ENCODE data around the gene RCAN3.
"Not testable (repeated sequence)": the region's sequence is repeated elsewhere in the genome, so short reads cannot be mapped to it uniquely, and the experiment has no call there.

RCAN3 gene

GRCh38 chr1:24502709-24503058 is at the start of gene RCAN3:
RCAN3 (plus strand) TSS chr1:24502836; CDS start chr1:24514373, 11,537 bp downstream.
- no peak for DNase-seq (ENCODE audit: low read depth)

GRCh38 chr1:24452922-24453485 is 49.6 kb upstream of the RCAN3 start:
- DNase-seq (ENCODE audit: low read depth): no peak

GRCh38 chr1:24454673-24455072 is 48.0 kb upstream of the RCAN3 start:
- DNase-seq (ENCODE audit: low read depth): no peak

GRCh38 chr1:24455272-24455671 is 47.4 kb upstream of the RCAN3 start:
- no peak for DNase-seq (ENCODE audit: low read depth)

GRCh38 chr1:24457866-24458265 is 44.8 kb upstream of the RCAN3 start:
- DNase-seq (ENCODE audit: low read depth): no peak

GRCh38 chr1:24459551-24460266 is 42.9 kb upstream of the RCAN3 start:
- no peak for DNase-seq (ENCODE audit: low read depth)

GRCh38 chr1:24462128-24462527 is 40.5 kb upstream of the RCAN3 start:
- DNase-seq (ENCODE audit: low read depth): not testable (repeated sequence)

GRCh38 chr1:24463776-24464735 is 38.6 kb upstream of the RCAN3 start:
- no peak for DNase-seq (ENCODE audit: low read depth)

GRCh38 chr1:24465099-24465498 is 37.5 kb upstream of the RCAN3 start:
- DNase-seq (ENCODE audit: low read depth): no peak

DNA sequence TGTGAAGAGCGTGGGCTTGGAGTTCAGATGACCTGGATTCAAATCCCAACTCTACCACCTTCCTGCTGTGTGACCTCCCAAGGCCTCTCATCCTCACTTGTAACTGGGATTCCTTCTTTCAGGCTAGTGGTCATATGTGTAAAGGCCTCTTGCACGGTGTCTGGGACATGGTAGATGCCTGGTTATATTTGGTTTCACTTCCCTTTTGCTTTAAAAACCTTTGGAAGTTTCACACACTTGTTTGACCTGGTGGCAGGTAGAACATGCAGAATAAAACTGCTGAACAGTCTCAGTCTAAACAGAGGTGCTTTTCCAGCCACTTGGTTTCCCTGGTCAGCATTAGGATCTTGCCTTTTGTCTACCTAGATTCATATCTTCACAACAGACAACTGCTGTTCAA is 37.0 kb upstream of the RCAN3 start:
- DNase-seq (ENCODE audit: low read depth): no peak

DNA sequence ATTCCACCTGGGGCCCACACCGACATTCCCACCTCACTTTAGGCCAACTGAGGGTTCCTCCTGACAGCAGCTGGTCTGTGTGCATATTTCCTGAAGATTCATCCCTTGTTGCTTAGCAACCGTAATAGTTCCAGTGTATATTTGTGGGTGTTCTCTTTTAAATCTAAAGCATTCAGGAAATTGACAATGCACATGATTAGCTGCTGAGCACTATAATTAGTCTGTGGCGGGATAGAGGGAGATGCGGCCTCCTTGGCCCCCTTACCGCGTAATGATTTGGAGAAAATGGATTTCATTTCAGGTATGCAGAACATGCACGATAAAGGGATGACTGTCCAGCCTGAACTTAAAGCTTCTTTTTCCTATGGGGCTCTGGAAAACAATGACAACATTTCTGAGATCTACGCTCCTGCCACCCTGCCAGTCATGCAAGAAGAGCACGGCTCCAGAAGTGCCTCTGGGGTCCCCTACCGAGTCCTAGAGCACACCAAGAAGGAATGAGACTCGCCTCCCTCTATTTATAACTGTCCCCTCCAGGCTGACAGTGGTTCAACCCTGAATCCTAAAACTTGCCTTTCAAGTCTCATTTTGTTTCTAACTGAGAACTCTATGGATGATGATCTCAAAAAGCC is 33.8 kb upstream of the RCAN3 start:
- no peak for DNase-seq (ENCODE audit: low read depth)

- no peak for DNase-seq (ENCODE audit: low read depth)
Observed at GRCh38 chr1:24470592-24470991, 32.0 kb upstream of the RCAN3 start.

GRCh38 chr1:24472527-24473251 is 29.9 kb upstream of the RCAN3 start:
- no peak for DNase-seq (ENCODE audit: low read depth)

DNA sequence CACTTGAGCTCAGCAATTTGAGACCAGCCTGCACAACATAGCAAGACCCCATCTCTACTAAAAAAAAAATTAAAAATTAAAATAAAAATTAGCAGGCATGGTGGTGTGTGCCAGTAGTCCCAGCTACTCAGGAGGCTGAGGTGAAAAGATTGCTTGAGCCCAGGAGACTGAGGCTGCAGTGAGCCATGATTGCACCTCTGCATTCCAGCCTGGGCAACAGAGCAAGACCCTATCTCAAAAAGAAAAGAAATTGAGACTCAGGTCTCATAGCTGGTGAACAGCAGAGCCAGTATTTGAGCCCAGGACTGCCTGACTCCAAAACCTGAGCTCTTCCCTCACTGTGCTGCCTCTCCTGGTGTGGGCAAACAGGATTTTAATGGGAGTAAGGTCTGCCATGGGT is 28.4 kb upstream of the RCAN3 start:
- DNase-seq (ENCODE audit: low read depth): no peak

DNA sequence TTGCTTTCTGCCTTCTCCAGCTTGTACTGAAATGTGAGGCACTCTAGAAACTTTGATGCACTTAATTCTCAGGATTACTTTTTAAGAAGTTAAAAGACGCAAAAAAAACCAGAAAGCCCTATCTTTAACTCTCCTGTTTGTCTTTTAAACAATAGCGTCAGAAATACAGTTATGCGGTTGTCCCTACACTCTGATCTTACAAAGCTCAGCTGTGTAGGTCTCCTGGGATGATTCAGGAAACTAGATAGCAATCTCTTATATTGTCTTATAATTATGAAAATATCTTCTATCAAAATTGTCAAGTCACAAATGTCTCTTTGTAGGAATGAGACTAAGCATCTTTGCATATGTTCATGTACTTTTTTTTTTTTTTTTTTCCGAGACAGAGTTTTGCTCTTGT is 26.9 kb upstream of the RCAN3 start:
- no peak for DNase-seq (ENCODE audit: low read depth)

DNA sequence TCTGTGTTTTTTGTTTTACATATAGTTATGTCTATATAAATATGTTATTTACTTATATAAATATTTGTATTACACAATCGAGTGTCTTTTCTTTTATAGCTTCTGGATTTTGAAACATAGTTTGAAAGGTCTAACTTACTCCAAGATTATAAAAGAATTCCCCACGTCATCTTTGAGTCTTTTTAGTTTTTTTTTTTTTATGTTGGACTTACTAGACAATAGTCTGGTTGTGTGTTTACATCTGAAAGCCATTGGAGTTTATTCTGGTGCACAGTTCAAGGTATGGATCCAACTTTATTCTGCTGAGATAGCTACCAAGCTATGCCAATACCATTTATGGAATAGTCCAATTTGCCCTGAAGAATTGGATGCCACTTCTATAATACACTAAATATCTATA is 26.1 kb upstream of the RCAN3 start:
- no peak for DNase-seq (ENCODE audit: low read depth)

DNA sequence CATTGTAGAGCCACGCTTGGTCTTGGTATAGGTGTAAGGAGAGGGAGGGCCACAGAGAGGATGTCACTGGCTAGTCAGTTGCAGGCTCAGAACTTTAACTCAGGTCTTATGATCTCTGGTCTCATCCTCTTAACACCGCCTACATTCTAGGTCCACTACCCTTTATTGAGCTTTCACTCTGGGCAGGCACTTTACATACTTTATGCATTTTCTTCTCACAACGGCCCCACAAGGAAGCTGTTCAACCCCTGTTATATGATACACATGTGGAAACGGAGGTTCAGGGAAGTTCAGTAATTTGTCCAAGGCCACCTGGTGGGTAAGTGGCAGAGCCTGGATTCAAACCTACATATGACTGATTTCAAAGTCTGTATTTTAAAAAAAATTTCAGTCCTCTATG is 25.3 kb upstream of the RCAN3 start:
- no peak for DNase-seq (ENCODE audit: low read depth)

GRCh38 chr1:24481101-24481500 is 21.5 kb upstream of the RCAN3 start:
- no peak for DNase-seq (ENCODE audit: low read depth)

GRCh38 chr1:24481843-24482610 is 20.6 kb upstream of the RCAN3 start:
- DNase-seq (ENCODE audit: low read depth): no peak

DNA sequence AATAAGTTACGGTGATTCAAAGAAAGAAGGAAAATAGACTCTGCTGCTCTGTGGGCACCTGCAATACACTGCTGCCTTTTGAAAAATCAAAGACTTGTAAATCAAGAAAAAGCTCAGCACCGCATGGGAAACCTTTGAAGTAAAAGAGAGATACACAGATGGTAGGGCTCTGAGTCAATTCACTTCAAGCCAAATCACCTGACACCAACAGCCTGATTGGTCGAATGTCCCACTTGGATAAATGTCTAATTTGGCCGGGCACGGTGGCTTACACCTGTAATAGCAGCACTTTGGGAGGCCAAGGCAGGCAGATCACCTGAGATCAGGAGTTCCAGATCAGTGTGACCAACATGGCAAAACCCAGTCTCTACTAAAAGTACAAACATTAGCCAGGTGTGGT is 19.2 kb upstream of the RCAN3 start:
- DNase-seq (ENCODE audit: low read depth): no peak

DNA sequence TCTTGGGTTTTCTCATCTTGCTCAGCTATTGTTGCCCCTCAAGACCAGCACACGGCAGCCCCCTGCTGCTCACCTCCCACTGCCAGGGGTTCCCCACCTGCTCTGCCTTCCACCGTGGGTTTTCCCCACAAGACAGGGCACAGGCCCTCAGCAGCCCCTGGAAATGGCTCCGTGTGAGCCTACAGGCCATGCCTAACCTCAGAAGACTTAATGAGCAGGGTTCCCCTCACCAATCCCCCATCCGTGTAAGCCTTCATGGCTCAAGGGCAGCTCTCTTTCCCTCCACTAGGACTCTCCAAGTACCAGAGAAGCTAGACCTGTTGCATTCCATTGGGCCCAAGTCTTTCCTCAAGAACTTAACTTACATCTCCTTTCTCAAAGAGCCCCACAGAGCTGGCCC is 18.4 kb upstream of the RCAN3 start:
- DNase-seq (ENCODE audit: low read depth): no peak
